Ishikawa (cell line): ENCODE measurements around the gene RTL5.

Source experiments
- CEBPB ChIP-seq: IDR thresholded peaks from 2 replicates; pipeline ENCODE4 v1.6.1; 2012
- CREB1 ChIP-seq: IDR thresholded peaks from 2 replicates; pipeline ENCODE4 v1.6.1; 2012; ENCODE audit warnings: low read depth
- EGR1 ChIP-seq: IDR thresholded peaks from 2 replicates; pipeline ENCODE4 v1.6.1; 2012
- EP300 ChIP-seq: IDR thresholded peaks from 2 replicates; pipeline ENCODE4 v1.6.1; 2012; ENCODE audit warnings: borderline replicate concordance
- FOXM1 ChIP-seq: IDR thresholded peaks from 2 replicates; pipeline ENCODE4 v1.6.1; 2012; ENCODE audit warnings: low read depth, borderline replicate concordance
- NFIC ChIP-seq: IDR thresholded peaks from 2 replicates; pipeline ENCODE4 v1.6.1; 2012
- RAD21 ChIP-seq: IDR thresholded peaks from 2 replicates; pipeline ENCODE4 v1.6.1; 2012; ENCODE audit warnings: low read depth
- TAF1 ChIP-seq: IDR thresholded peaks from 2 replicates; pipeline ENCODE4 v1.6.1; 2012; ENCODE audit warnings: low read depth, mild to moderate bottlenecking
- TCF12 ChIP-seq: IDR thresholded peaks from 2 replicates; pipeline ENCODE4 v1.6.1; 2012; ENCODE audit warnings: low read depth
- TEAD4 ChIP-seq: IDR thresholded peaks from 2 replicates; pipeline ENCODE4 v1.6.1; 2012
- YY1 ChIP-seq: IDR thresholded peaks from 2 replicates; pipeline ENCODE4 v1.6.1; 2012; ENCODE audit warnings: low read depth
- ZBTB7A ChIP-seq: IDR thresholded peaks from 2 replicates; pipeline ENCODE4 v1.6.1; 2012; ENCODE audit warnings: low read depth
- TF ChIP-seq, protein P1 (sequence below): IDR thresholded peaks from 2 replicates; pipeline ENCODE4 v1.6.1; 2012; ENCODE audit warnings: low read depth, mild to moderate bottlenecking
- TF ChIP-seq, protein P2 (sequence below): IDR thresholded peaks from 2 replicates; pipeline ENCODE4 v1.6.1; 2012
- TF ChIP-seq, protein P3 (sequence below): IDR thresholded peaks from 2 replicates; pipeline ENCODE4 v1.6.1; 2012

Gene RTL5

DNA sequence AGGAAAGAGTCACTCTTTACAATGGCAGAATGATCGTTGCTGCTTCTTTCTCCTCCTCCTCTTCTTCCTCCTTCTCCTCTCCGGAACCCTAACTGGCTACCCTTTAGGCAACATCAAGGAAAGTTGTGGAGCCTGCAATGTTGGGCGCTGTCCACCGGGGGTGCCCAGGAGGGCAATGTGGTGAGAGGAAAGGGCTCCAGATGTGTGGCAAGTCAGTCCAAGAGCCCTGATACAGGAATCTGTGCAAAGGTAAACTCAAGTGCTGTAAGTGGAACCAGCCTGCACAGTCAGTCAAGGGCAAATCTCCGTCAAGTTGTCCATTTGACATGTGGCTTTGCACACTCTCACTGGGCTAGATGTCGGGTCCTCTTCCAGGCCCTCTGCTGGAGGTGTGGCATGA, 2.8 kb downstream of the RTL5 start:
- no peak for TF ChIP-seq EP300
- TF ChIP-seq NFIC, result no peak
- TF ChIP-seq RAD21, result peak; percentile 29; the same call in 1 of the 2 replicates
- TF ChIP-seq ZBTB7A, result no peak
- no peak for TF ChIP-seq YY1

DNA sequence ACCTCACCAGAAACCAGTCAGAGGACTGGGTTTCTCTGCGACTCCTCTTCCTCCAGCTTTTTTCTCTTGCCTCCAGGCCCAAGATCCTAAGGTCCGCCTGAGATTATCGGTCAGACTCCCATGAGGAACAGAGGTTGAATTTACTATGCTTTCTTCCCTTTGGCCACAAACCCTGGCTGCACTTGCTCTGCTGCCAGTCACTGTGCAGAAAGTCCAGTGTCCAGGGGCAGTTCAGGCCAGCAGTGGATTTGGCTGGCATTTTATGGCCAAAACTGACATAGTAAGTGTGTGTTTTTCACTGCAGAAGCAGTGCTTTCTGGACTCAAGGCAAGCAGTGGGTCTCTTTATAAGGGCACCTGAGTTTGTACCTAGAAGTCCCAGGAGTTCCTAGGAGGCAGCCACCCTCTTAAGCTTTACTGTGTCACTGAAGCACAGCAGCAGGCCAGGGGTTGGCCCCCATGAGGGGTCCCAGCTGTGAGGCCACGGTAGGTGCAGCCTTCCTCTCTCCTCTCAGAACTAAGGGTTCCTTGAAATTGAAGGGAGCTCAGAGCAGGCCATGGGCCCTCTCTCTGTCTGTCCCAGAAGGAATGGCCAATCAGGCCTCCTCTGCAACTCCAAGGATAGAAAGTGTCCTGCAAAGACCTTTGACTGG, 3.4 kb downstream of the RTL5 start:
- TF ChIP-seq RAD21, result no peak
- TF ChIP-seq NFIC, result no peak
- TF ChIP-seq TCF12, result no peak
- no peak for TF ChIP-seq EP300
- TF ChIP-seq TEAD4, result no peak
- TF ChIP-seq FOXM1, result no peak
- no peak for TF ChIP-seq EGR1
- TF ChIP-seq TAF1, result no peak
- TF ChIP-seq, protein P1, sequence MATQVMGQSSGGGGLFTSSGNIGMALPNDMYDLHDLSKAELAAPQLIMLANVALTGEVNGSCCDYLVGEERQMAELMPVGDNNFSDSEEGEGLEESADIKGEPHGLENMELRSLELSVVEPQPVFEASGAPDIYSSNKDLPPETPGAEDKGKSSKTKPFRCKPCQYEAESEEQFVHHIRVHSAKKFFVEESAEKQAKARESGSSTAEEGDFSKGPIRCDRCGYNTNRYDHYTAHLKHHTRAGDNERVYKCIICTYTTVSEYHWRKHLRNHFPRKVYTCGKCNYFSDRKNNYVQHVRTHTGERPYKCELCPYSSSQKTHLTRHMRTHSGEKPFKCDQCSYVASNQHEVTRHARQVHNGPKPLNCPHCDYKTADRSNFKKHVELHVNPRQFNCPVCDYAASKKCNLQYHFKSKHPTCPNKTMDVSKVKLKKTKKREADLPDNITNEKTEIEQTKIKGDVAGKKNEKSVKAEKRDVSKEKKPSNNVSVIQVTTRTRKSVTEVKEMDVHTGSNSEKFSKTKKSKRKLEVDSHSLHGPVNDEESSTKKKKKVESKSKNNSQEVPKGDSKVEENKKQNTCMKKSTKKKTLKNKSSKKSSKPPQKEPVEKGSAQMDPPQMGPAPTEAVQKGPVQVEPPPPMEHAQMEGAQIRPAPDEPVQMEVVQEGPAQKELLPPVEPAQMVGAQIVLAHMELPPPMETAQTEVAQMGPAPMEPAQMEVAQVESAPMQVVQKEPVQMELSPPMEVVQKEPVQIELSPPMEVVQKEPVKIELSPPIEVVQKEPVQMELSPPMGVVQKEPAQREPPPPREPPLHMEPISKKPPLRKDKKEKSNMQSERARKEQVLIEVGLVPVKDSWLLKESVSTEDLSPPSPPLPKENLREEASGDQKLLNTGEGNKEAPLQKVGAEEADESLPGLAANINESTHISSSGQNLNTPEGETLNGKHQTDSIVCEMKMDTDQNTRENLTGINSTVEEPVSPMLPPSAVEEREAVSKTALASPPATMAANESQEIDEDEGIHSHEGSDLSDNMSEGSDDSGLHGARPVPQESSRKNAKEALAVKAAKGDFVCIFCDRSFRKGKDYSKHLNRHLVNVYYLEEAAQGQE, result no peak
- no peak for TF ChIP-seq CREB1
- TF ChIP-seq, protein P2, sequence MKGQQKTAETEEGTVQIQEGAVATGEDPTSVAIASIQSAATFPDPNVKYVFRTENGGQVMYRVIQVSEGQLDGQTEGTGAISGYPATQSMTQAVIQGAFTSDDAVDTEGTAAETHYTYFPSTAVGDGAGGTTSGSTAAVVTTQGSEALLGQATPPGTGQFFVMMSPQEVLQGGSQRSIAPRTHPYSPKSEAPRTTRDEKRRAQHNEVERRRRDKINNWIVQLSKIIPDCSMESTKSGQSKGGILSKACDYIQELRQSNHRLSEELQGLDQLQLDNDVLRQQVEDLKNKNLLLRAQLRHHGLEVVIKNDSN, result no peak
- TF ChIP-seq ZBTB7A, result no peak
- no peak for TF ChIP-seq YY1
- TF ChIP-seq CEBPB, result no peak
- TF ChIP-seq, protein P3, sequence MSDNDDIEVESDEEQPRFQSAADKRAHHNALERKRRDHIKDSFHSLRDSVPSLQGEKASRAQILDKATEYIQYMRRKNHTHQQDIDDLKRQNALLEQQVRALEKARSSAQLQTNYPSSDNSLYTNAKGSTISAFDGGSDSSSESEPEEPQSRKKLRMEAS, result no peak

DNA sequence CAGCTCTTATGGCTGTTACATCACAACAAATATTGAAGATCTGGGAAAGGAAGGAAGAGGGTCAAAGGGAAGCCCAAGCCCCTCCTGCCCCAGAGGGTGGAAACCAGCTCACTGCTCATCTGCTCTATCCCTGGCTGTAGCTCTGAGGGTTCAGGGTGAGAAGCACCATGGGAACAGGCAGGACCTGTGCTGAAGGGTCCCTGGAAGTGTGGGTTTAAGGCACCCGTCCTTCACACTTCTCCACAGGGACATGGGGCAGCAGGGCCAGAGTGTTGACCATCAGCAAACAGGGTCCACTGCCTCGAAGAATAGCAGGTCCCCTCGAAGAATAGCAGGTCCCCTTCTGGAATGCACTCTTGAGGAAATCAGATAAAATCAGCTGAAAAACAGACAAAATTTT, 4.4 kb downstream of the RTL5 start:
- TF ChIP-seq, protein P1, result no peak
- TF ChIP-seq ZBTB7A, result no peak
- no peak for TF ChIP-seq CEBPB
- no peak for TF ChIP-seq FOXM1
- no peak for TF ChIP-seq EGR1
- TF ChIP-seq NFIC, result no peak
- no peak for TF ChIP-seq TCF12
- no peak for TF ChIP-seq TEAD4
- no peak for TF ChIP-seq EP300
- TF ChIP-seq TAF1, result no peak
- TF ChIP-seq, protein P2, result no peak
- TF ChIP-seq RAD21, result no peak
- TF ChIP-seq, protein P3, result no peak

DNA sequence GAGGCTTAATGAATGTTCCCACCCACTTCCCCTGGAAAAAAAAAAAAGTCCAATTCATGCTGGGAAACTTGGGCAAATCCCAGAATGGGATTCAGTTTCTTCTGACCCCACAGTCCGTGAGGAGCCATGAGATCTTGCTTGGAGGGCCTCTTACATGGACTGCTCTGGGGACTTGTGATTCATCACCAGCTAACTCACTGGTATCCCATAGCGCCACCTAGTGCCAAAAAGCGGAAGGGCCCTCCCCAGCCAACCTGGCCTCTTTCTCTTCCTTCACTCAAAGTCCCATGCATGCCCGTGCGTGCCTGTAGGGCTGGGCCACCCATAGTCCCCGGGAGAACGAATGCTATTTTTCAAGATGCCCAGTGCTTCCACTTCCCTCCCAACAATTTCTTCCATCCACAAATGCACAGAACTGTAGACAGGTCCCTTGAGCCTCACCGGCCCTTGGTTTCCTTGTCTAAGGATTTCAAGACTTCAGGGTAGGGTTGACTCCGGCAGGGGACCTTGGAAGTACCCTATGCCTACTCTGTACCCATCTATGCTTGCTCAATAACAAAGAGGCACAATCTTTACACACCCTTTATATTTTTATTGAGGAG, 5.1 kb downstream of the RTL5 start:
- TF ChIP-seq NFIC, result no peak
- TF ChIP-seq, protein P3, result no peak
- TF ChIP-seq RAD21, result peak; percentile 78

DNA sequence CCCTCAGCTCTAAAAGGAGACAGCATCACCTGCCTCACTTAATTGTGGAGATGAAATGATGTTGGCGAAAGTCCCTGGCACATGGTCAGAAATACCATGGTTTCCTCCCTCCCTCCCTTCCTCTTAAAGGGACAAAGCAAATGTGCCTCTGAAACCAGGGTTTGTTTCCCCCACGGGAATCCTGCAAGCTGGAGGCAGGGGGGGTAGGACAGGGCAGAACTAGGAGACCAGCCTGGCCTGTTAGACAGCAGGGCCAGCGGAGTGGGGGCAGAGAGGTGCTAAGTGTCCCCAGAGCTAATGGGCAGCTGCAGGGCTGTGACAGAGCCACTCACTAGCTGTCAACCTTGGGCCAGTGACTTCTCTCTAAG, 5.7 kb downstream of the RTL5 start:
- TF ChIP-seq NFIC, result peak; percentile 46; the same call in 1 of the 2 replicates
- no peak for TF ChIP-seq TAF1

DNA sequence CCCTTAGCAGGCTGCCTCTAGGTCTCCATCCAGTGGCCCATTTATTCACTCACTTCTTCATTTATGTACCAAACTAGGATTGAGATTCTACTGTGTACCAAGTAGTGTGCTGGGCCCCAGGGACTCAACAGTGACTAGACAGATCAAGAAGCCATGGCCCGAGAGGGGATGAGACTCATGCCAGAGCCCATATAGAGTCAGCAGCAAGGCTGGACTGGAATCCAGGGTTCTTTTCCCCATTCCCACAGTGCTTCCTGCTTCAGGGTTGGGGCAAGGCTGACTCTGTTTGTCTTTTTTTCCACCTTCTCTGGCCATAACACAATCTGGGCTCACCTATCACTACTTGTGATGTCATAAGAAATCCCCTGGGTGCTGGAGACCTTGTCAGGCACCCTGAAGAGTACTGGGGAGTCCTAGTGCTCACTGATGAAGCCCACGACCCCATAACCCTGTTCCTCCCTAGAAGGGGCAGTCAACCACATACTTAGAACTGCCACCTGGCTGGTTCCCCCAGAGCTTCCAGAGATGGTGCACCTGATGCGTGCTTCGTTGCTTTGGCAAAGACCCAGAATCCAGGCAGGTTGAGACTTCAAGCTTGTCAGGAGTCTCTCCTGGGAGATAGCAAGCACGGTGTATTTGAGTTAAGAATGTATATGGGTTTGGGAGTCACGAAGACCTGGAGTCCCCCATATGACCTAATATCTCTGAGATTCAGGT, 6.2 kb downstream of the RTL5 start:
- TF ChIP-seq, protein P2, result no peak
- TF ChIP-seq EGR1 (no peak), EP300 (no peak), CREB1 (no peak), ZBTB7A (no peak), YY1 (no peak), RAD21 (no peak), CEBPB (no peak), NFIC (no peak), TCF12 (no peak), TEAD4 (no peak), FOXM1 (no peak), TAF1 (no peak)
- TF ChIP-seq, protein P3, result no peak
- TF ChIP-seq, protein P1, result no peak
